HuH-7.5 (cell line): ENCODE measurements around the gene C17orf78.
A peak's percentile ranks its signal among the peaks of the same experiment; 100 is the strongest.
"Not testable (repeated sequence)": the region's sequence is repeated elsewhere in the genome, so short reads cannot be mapped to it uniquely, and the experiment has no call there.

Experiments used
- DNase-seq: peaks from one replicate; pipeline ENCODE4 v3.0.0; 2011; ENCODE audit warnings: low spot score

C17orf78 gene

DNA sequence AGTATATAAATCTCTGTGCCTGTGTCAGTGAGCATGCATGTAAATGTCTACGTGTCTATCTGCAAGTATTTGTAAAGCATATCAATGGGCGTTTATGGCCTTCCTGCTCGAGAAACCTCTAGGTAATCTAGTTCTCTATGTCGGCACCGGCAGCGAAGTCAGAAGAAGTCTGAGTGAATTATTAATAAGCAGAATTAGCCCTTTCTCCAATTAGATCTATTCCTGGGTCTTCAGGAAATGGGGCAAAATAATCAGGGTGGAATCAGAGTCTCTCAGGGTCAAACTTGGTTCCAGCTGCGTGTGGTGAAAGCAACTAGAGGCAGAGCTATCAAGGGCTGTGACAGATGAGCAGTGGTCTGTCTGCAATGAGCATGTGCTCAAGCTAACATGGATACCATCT is at the start of gene C17orf78:
TSS of gene C17orf78 (plus strand) at position 280 of the 400 bp plus-strand sequence. CDS start at position 388, 108 bp downstream.
- DNase-seq, result no peak

DNA sequence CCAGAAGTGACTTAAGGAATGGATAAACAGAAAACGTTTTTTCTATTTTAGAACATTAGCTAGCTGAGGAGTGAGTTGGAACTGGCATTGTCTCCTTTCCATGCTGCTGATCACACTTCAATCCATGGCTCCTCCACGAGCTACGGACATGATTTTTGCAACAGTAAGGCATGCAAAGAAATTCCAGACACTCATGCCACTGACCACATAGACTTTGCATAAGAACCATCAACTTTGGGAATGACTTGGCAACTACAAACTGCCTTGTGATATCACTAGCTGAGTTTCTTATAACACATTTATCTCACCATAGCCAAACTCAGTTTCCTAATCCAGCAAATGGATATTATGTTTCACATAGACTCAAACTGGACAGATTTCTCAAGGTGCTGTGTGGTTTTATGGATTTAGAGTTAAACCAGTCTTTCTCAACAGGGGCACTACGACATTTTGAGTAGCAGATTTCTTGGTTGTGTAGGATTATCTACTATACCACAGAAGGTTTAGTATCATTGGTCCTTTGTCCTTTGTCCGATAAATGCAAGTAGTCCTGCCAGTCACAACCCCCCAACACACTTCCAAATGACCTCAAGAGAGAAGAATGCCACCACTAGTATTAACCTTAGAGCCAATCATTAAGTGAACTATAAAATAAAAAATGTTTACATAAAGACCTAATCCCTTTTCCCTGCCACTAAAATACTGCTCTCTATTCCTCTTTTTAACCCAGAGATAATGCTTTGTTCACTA is 48.3 kb upstream of the C17orf78 start:
- no peak for DNase-seq

DNA sequence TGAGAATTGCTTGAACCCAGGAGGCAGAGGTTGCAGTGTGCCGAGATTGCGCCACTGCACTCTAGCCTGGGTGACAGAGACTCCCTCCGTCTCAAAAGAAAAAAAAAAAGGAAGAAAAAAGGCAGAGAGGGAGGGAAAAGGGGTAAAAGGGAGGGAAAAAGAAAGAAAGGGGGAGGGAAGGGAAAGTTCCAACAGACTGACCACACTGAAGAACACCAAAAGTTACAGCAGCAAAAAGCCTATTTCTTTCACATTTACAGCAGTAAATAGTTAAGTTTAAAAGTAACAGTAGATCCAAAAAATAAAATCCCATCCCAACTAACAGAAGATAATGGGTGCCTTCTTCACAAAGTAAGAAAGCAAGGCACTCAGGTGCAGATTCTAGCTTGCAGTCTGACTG is 36.9 kb upstream of the C17orf78 start:
- DNase-seq, result no peak

GRCh38 chr17:37339321-37339720 is 36.5 kb upstream of the C17orf78 start:
- DNase-seq, result no peak

DNA sequence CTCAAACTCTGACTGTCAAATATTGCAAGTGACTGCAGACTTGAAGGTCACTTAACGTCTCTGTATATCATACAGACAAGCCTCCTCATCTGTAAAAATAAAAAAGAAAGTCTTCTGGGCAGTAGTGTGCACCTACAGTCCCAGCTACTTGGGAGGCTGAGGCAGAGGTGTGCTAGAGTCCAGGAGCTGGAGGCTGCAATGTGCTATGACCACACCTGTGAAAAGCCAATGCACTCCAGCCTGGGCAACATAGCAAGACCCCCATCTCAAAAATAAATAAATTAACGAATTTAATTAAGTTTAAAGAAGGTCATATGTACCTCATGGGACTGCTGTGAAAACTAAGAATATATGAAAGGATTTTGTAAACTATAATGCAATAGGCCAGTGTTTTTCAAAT is 35.0 kb upstream of the C17orf78 start:
- no peak for DNase-seq

- DNase-seq, result no peak
Observed at GRCh38 chr17:37342589-37342988, 33.2 kb upstream of the C17orf78 start.

- DNase-seq, result no peak
Observed at GRCh38 chr17:37344519-37344918, 31.3 kb upstream of the C17orf78 start.

GRCh38 chr17:37346863-37347402 is 28.9 kb upstream of the C17orf78 start:
- DNase-seq, result not testable (repeated sequence)

DNA sequence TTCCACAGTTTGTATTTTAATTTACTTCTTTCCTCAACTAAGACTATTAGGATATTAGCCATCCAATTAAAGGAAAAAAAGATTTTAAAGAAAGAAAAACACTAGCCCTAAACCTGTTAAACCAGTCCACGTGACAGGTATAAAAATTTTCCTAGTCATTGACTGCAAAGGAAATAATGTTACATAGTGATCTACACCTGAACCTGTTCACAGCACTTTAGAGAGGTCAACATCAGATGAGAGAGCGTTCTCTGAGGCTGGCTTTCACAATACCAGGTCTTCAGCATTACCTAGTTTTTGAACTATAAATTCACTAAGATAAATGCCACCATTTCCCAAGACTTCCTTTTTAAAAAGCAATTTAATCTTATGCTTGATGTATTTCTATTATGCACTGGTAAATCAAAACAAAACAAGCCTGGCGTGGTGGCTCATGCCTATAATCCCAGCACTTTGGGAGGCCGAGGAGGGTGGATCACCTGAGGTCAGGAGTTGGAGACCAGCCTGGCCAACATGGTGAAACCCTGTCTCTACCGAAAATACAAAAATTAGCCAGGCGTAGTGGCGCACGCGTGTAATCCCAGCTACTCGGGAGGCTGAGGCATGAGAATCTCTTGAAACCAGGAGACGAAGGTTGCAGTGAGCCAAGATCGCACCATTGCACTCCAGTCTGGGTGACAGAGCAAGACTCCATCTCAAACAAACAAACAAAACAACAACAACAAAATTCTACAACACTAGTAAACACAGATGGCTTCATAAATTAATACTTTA is 18.8 kb upstream of the C17orf78 start:
- DNase-seq, result not testable (repeated sequence)

DNA sequence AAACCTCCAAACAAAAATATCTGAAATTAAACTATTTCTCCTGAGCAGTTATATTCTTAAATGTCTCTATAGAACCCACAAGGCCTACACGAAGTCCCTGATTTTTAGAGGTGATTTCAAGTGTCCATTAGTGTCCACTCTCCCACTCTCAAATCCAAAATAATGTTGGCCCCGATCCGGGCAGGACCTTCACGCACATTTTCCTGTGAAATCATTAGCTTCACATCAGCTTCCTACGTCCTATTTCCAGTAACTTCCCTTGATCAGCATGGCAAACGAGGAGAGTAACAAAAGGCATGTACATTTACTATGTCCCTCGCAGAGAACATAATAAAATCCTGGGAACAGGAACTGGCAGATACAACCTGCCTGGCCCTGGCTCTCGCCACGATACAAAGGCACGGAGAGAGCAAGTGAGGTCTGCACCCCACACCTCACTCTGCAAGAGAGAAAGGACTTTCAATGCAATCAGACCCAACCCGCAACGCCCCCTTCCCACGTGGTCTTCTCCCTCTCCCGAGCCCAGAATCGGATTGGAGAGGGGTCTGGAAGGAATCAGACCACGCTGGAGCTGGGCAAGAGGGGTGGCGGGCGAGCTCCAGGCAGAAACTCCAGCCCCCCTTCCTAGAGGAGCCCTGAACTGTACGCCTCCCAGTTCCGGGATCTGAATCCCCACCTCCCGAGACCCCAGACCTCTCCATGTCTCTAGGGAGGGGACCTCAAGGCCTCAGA is 17.5 kb upstream of the C17orf78 start:
- DNase-seq, result peak; percentile 69

- peak; percentile 85 for DNase-seq
Observed at GRCh38 chr17:37358830-37359681, 16.7 kb upstream of the C17orf78 start.

DNA sequence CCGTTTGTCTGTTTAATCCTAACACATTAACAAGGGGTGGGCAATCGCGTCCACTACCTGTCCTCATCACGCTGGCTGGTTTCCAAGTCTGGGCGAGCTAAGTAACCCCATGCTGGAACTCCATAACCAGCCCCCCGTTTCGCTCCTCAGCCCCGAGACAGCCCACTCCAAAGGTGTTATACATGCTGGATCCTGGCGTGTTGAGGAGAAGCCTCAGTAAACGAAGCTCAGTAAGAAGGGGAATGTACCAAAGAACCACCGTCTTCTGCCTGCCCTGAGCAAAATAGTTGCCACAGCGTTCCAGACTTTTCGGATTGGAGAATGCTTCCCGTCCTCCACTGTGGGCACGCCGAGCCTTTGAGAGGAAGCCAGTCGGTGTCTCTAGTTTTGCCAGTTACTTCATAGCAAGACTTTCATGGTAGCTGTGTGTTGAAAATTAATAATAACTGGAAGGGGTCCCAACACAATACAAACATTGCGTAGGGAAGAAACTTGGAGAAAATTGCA is 16.1 kb upstream of the C17orf78 start:
- no peak for DNase-seq

DNA sequence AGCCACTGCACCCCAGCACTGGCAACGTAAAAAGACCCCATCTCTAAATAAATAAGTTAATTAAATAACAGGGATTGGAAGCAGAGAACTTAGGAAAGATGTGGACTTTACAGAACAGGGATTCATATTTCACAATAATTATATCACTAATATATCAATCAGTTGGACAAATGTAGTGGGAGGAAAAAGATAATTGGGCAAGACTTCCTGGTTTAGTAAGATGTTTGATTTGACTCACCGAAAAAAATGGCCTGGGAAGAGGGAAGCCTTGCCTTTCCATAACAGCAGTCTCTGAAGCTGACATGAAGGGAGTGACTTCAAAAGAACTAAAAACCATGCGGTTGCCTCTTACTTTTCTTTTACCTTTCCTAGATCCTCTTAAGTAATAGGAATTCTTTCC is 15.2 kb upstream of the C17orf78 start:
- no peak for DNase-seq

DNA sequence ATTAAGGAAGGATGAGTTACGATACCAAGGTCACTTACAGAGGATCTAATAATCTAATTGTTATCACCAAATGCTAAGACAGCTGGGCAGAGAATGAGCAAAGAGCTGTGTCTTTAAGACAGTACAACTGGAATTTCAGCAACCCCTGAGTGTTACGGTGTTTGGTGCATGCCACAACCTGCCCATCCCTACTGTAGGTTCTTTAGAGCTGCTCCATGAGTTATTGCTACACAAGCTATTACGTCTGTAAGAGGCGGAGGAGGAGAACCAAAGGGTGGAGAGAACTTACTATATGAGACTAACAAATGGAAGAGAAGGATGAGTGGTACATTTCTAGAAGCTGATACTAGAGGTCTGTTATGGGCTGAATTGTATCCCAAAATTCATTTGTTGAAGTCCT is 14.2 kb upstream of the C17orf78 start:
- no peak for DNase-seq

- DNase-seq, result no peak
Observed at GRCh38 chr17:37365589-37365988, 10.2 kb upstream of the C17orf78 start.

DNA sequence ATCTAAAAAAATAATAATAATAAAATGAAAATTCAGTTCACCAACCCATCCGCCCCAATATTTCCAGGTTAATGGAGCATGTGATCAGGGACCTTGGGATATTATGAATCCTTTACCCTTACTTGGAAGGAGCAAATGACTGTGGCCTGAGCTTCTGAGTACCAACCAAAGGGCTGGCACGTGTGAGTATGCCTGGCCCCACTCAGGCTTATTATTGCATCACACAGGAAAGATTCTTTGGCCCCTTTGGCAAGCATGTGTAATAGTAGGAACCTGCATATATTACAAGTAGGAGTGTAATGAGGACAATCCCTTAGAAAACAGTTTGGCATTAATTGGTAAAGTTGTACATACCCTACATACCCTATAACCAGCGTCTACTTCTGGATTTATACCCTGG is 7.2 kb upstream of the C17orf78 start:
- DNase-seq, result no peak

DNA sequence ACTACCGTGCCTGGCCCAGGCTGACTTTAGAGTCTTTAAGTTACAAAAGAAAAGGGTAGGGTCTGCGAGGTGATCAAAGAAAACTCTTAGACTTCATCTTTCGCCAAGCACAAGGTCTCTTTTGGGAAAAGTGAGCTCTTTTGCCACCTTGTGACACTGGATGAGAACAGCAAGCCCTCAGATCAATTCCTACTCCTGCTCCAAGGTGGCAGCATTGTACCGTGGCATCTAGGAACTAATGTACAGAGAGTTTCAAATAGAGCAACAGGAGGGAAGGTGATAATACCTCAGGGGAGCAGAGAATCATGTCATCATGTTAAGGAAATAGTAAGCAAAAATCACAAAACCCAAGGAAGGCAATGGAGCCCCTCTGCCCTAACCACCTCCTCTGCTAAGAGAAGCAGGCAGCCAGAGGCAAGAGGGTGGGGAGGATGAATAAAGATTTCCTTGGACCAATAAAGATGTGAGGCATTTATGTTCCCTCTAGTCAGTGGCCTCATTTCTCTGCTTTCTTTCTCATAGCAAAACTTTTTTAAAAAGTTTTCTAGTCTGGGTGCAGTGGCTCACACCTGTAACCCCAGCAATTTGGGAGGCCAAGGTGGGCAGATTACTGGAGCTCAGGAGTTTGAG is 2.1 kb upstream of the C17orf78 start:
- DNase-seq, result no peak

- DNase-seq, result no peak
Observed at GRCh38 chr17:37382056-37382455, 6.3 kb downstream of the C17orf78 start.

GRCh38 chr17:37384560-37385149 is 8.9 kb downstream of the C17orf78 start:
- DNase-seq, result no peak

DNA sequence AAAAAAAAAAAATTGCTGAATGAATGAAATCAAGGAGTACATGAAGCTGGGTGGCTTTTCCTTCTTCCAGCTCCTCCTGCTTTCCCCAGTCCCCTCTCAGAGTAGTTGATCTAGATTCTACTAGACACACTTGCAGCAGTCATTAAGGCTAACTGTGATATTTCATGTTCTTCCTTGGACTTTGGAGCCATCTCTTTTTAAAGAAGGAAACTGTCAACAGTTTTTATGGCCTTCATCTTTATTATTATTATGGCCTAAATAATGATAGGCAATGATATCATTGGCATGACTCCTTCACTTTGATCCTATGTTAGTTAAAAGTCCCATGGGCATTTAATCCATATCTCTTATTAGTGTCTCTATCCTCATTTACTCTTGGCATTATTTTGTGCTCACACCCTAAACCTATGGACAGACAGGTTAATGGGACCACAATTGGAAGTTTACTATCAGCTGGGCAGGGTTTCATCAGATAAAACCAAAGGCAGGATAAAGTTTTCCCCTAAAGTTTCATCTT is 9.7 kb downstream of the C17orf78 start:
- no peak for DNase-seq
